HG02852 (cell line): ENCODE measurements around the gene RASL12.
"Not testable (repeated sequence)": the region's sequence is repeated elsewhere in the genome, so short reads cannot be mapped to it uniquely, and the experiment has no call there.

Experiments used
- ATAC-seq: cut with Tn5 transposase; IDR thresholded peaks from one replicate; pipeline ENCODE4 v1.9.1; 2021; ENCODE audit warnings: mild to moderate bottlenecking, moderate library complexity; ENCODE audit not compliant: unreplicated experiment

RASL12 gene

DNA sequence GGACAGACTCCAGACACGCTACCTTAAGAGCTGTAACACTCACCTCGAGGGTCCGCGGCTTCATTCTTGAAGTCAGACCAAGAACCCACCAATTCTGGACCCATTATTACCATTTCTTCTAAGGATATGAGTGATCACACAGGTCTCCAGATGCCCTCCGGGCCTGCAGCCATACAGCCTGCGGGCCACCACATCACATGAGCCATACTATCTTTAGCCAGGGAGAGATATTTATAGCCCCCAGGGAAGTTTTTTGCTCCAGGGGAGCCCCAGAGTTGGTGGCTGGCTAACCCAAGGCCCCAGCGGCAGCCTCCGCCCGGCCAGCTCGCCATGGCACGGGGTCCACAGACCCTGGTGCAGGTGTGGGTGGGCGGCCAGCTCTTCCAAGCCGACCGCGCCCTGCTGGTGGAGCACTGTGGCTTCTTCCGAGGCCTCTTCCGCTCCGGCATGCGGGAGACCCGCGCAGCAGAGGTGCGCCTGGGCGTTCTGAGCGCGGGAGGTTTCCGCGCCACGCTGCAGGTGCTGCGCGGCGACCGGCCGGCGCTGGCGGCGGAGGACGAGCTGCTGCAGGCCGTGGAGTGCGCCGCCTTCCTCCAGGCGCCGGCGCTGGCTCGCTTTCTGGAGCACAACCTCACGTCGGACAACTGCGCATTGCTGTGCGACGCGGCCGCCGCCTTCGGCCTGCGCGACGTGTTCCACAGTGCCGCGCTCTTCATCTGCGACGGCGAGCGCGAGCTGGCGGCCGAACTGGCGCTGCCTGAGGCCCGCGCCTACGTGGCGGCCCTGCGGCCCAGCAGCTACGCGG is 8.9 kb upstream of the RASL12 start, which contains the start of gene KBTBD13:
KBTBD13 (plus strand) TSS at position 261 of the 805 bp plus-strand sequence; CDS start at position 331, 70 bp downstream.
- no peak for ATAC-seq

DNA sequence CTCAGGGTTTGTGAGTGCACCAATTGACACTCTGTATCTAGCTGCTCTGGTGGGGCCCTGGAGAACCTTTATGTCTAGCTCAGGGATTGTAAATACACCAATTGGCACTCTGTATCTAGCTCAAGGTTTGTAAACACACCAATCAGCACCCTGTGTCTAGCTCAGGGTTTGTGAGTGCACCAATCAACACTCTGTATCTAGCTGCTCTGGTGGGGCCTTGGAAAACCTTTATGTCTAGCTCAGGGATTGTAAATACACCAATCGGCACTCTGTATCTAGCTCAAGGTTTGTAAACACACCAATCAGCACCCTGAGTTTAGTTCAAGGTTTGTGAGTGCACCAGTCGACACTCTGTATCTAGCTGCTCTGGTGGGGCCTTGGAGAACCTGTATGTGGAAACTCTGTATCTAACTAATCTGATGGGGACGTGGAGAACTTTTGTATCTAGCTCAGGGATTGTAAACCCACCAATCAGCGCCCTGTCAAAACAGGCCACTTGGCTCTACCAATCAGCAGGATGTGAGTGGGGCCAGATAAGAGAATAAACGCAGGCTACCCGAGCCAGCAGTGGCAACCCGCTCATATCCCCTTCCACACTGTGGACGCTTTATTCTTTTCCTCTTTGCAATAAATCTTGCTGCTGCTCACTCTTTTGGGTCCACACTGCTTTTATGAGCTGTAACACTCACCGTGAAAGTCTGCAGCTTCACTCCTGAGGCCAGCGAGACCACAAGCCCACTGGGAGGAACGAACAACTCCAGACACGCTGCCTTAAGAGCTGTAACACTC is 8.0 kb upstream of the RASL12 start:
- not testable (repeated sequence) for ATAC-seq

DNA sequence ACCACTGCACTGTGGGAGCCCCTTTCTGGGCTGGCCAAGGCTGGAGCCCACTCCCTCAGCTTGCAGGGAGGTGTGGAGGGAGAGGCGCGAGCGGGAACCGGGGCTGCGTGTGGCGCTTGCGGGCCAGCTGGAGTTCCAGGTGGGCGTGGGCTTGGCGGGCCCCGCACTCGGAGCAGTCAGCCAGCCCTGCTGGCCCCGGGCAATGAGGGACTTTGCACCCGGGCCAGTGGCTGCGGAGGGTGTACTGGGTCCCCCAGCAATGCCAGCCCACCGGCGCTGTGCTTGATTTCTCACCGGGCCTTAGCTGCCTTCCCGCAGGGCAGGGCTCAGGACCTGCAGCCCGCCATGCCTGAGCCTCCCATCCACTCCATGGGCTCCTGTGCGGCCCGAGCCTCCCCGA is 7.2 kb upstream of the RASL12 start:
- ATAC-seq = not testable (repeated sequence)

DNA sequence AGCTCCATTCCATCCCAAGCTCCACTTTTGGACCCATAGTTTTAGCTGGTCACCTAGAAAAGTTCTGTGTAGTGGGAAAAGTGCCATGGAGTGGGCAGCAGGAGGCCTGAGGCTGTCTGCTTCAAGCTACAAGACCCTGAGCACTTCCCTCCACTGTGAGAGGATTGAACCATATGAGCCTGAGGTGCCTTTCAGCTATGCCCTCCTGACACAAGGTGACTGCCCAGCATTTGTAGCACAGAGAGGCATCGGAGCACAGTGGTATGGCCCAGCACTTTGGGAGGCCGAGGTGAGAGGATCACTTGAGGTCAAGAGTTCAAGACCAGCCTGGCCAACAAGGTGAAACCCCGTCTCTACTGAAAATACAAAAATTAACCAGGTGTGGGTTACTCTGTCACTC is 4.8 kb upstream of the RASL12 start:
- ATAC-seq = no peak

DNA sequence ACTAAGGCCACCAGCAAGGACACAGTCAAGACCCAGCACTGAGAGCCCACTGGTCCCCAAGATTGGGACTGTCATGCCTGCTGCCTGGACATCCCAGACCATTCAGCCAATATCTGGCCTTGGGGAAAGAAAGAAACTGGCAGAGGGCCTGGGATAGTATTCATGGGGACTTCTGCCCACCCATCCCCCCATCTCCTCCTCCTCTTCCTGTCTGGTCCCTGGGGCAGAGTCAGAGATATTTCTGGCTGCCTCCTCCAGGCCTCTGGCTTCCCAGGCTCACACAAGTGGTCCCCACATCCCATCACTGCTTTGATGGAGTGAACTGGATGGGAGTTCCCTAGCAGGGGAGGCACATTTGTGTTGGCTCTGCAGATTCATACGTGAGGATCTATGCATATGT is 4.2 kb upstream of the RASL12 start:
- ATAC-seq = no peak

- no peak for ATAC-seq
Measured at GRCh38 chr15:65071381-65071811, 3.6 kb upstream of the RASL12 start.

DNA sequence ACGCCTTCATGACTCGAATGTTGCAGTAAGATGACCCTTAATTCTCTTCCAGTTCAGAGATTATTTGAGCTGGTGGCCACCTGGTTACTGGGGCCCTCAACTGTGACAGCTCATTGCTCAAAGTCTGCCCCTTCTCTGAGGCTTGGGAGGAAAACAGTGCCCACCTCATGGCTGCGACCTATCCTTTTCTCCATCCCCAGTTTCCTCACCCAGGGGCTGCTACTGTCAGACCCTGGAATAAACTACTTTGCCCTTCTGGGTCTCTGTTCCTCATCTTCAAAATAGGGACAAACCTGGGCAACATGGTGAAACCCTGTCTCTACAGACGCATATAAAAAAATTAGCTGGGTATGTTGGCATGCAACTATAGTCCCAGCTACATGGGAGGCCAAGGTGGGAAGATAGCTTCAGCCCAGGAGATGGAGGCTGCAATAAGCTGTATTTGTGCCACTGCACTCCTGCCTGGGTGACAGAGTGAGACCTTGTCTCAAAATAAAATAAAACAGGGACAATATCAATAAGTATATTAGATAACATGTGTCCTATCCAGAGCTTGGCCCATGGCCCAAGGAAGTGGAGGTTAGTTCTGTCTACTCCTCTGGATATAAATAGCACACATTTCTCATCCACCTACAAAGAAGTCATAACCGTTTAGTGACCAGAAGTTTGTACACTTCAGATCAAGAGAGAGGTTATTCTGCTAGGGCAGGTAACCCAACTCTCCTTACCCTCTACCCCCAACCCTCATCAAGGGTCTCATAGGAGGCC is 2.2 kb upstream of the RASL12 start:
- no peak for ATAC-seq

- no peak for ATAC-seq
Measured at GRCh38 chr15:65069179-65069578, 1.4 kb upstream of the RASL12 start.

DNA sequence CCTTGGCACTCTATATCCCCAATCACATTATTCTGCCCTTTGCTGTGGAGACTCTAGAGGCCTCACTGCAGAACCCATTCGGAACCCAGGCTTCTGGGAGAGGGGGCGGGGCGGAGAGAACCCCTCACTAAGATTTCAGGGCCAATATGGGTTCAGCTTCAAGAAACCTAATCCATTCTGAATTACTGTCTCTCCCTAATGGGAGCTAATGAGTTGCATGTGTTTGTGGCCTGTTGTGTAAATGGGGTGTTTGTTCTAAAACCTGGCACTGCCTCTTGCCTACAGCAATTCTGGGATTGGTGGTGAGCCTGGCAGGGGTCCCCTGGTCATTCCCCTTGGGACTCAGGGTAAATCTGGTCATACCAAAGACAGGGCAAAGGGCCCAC is 605 bp upstream of the RASL12 start:
- no peak for ATAC-seq

DNA sequence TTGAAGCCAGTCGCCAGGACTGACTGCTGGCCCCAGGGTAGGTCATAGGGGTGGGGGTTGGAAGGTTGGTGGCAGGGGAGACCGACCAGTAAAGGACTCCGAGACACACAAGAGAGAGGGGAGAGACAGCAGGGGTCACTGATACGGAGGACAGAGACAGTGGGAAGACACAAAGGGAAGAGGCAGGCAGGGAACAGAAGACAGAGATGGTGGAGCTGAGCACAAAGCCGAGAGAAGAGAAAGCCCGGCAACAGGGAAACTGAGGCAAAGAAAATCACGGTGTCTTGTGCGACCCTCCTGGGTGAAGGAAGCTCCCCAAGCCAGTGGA is 510 bp downstream of the RASL12 start:
- no peak for ATAC-seq

- no peak for ATAC-seq
Measured at GRCh38 chr15:65066635-65067316, 1.0 kb downstream of the RASL12 start.

DNA sequence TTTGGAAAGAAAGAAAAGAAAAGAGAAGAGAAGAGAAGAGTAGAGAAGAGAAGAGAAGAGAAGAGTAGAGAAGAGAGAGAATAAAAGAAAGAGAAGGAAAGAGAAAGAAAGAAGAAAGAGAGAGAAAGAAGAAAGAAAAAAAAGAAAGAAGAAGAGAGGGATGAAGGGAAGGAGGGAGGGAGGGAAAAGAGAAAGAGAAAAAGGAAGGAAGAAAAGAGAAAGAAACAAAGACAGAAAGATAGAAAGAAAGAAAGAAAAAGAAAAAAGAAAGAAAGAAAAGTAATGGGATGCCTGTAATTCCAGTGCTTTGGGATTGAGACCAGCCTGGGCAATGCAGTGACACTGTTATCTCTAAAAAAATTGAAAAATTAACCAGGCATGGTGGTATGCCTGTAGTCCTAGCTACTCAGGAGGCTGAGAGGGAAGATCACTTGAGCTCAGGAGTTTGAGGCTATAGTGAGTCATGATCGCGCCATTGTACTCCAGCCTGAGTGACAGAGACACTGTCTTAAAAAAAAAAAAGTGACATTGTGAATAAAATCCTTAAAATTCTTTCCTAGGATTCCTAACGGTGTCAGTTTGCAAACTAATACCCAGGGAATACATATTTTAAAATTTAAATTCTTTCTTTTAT is 1.7 kb downstream of the RASL12 start:
- ATAC-seq = no peak

DNA sequence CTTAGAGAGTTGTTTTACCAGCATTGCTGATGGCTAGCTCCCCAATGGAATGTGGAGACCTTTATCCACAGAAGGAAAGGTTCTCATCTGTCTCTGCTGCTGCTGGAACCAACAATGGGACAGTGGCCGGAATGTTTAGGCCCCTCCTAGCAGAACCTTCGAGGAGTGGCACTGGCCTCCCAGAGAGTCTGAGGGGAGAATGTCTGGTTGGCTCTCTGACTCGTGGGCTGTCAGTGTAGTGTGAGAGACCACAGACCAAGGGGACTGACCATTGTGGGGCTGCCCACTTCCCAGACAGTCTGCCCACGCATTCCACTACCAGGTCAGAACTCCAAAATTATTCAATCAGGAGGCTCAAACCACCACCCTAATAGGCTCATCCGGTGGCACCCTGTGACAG is 5.1 kb downstream of the RASL12 start:
- no peak for ATAC-seq

DNA sequence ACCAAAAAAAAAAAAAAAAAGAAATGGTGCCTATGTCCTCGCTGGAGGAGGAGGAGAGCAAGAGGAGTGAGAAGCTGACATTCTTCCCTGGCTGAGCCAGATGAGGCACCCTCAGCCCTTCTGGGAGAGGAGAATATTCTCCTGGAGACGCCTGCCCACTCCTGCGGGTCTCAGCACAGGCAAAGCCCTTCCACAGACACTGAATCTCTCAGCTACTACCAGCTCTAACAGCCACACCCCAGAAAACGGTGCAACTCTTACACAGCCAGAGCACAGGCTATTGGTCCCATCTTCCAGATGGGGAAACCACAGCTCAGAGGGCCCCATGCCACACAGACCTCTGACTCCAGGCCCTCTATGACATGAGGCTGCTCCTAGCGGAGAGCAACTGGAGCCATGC is 5.7 kb downstream of the RASL12 start:
- no peak for ATAC-seq

DNA sequence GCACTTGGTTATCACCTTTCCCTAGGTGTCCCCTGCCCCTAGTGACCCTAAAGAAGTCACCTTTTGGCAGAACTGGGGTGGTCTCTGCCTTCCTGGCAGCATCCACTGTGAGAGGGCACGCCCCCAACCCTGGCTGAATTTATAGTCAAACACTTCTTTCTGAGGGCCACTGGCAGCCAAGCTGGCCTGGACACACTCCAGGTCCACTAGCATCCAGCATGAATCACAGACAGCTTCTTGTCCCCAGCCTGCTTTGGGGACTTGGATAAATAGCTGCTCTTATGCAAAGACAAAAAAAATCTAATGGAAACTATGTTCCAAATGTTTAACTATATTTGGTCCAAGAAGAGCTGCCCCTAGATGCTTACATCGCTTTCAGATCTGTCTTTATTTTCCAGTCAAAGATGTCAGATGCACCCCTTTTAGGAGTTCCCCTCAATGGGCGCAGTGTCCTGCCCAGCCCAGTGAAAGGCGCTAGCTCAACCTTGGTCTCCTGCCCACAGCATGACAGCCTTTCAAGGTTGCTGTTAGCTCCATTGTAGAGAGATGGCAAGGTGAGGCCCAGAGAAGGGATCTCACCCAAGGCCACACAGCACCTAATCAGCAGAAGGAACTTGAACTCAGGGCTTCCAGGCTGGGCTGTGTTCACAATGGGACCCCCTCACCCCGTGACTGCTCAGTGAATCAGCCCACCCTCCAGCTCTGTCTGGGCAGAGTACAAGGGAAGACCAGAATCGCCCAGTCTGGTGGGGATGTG is 7.0 kb downstream of the RASL12 start:
- ATAC-seq = no peak

DNA sequence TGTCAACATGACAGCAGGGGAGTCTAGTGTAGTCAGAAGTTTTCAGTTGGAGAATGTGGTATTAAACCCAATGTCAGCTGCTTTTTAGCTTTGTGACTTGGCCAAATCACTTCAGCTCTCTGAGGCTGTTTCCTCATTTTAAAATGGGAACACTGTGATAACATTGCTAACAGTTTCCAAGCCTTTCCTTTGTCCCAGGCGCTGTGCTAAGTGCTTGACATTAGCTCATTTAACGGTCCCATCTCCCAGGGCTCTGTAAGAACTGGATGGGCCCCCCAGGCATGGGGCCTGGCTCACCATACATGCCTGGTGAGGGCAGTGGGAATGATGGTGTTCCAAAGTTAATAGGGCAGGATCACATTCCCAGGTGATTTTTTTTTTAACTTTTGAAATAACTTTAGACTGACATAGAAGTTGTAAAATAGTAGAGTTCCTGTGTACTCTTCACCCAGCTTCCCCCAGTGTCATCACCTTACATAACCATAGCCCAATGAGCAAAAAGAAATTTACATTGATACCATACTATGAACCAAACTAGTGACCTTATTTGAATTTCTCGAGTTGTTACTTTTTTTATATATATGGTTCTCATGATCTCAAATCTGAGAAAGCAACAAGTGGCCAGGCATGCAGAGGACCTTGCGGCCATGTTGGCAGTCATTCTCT is 7.7 kb downstream of the RASL12 start:
- ATAC-seq = no peak

DNA sequence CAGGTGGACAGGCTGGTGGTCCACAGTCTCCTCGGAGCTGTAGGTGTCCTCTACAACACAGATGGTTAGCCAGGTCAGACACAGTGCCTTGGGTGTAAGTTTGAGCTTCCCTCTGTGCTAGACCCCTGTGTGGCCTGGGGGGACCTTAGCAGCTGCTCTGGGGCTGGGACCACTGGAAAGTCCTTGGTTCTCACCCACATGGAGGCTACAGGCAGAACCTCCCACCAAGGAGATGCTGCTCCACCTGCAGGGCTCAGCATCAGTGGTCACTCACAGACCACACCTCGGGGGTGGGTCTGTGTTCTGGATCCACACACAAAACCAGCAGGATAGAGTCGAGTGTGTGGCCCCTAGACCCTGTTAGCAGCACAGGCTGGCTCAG is 8.4 kb downstream of the RASL12 start:
- no peak for ATAC-seq

DNA sequence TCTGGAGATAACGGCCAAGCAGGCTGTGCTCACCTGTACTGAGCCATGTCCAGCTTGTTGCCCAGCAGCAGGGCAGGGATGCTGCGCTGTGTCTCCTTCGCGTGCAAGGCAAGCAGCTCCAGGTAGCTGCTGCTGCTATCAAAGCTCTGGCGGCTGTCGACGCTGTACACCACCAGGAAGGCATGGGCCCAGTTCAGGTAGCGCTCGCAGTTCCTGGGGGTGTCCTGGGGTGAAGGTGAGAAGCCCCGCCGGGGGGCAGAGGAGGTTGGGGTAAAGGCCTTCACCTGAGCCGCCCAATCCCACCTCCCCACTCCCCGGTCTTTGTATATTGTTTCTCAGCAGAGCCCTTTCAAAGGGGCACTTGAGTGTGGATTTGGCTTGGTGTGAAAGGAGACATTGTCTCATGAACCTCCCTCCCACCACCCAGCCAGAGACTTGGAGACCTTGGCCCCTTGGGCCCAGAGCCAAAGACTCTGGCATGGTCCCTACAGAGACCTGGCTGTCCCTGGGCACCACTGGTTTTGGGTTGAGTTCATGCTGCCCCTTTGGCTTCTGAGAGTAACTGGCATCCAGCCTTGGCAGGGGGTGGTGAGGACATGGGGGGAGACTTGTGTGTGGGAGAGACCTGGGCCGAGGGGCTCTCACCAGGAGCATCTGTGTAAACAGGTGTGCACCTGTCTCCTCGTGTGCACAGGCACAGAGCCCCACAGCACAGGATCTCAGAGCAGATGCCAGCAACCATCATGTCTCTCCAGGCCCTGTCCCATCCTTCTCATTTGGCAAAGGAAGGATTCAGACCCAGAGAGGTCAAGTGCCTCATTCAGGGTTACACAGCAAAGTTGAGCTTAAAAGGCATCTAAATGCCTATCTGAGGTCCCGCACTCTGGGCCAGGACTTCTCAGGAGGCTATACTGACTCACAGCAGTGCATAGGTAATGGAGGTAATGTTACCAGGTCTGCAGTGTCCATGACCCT is 9.1 kb downstream of the RASL12 start:
- ATAC-seq = no peak
